ENCODE results near the gene LRRC70.
"Not testable (repeated sequence)": the region's sequence is repeated elsewhere in the genome, so short reads cannot be mapped to it uniquely, and the experiment has no call there.

LRRC70 gene

GRCh38 chr5:62608529-62609511 lies 30.2 kb downstream of the LRRC70 start:
- no peak for DNase-seq

GRCh38 chr5:62614355-62614754 lies 35.7 kb downstream of the LRRC70 start:
- no peak for DNase-seq

- DNase-seq = no peak
These were observed 38.1 kb downstream of the LRRC70 start for GRCh38 chr5:62616615-62617277.

- DNase-seq = no peak
These were observed 39.3 kb downstream of the LRRC70 start for GRCh38 chr5:62617943-62618342.

GRCh38 chr5:62620761-62621160 lies 42.1 kb downstream of the LRRC70 start:
- DNase-seq = no peak

- DNase-seq = no peak
These were observed 42.7 kb downstream of the LRRC70 start for GRCh38 chr5:62621280-62621679.

GRCh38 chr5:62623271-62623670 lies 44.7 kb downstream of the LRRC70 start:
- no peak for DNase-seq

GRCh38 chr5:62624436-62624835 lies 45.8 kb downstream of the LRRC70 start:
- DNase-seq = not testable (repeated sequence)

GRCh38 chr5:62626534-62626933 lies 47.9 kb downstream of the LRRC70 start:
- no peak for DNase-seq

GRCh38 chr5:62627121-62627520 lies 48.5 kb downstream of the LRRC70 start:
- DNase-seq = no peak

GRCh38 chr5:62627901-62628300 lies 49.3 kb downstream of the LRRC70 start:
- no peak for DNase-seq

Data from GDM1 (cell line).